Measurements from ENCODE around the gene SOX18.

SOX18 gene

GRCh38 chr20:64048402-64049044 is 916 bp downstream of the SOX18 start:
- Histone ChIP-seq H3K36me3 (ENCODE audit: control insufficient read depth in 5 of 5, insufficient read depth in 5 of 5, low read length in 5 of 5) (peaks cover 0 to 6% (median 3%) of the 10 kb centered on the region in 5 donors), H3K4me1 (ENCODE audit: control insufficient read depth in 5 of 5, insufficient read depth in 5 of 5, low read length in 5 of 5) (peaks cover 0 to 63% (median 13%) of the 10 kb centered on the region in 5 donors), H3K27me3 (ENCODE audit: control insufficient read depth in 5 of 5, insufficient read depth in 4 of 5, low read length in 5 of 5) (peaks cover 37 to 64% (median 48%) of the 10 kb centered on the region in 5 donors), H3K9ac (ENCODE audit: low read length in 5 of 5) (no peak overlapping the region), H3K27ac (ENCODE audit: low read depth, low read length) (no peak overlapping the region), H3K9me3 (ENCODE audit: control insufficient read depth in 5 of 5, low read length in 5 of 5) (no peaks in the 10 kb centered on the region), H3K4me3 (ENCODE audit: low read depth in 1 of 5, low read length in 5 of 5) (peak overlapping the region in 3 of 5 donors; percentile 39 to 76 (median 67))

GRCh38 chr20:64047968-64048401 is 1.5 kb downstream of the SOX18 start:
- peaks cover 32 to 59% (median 45%) of the 10 kb centered on the region in 5 donors for H3K27me3 ChIP-seq (ENCODE audit: control insufficient read depth in 5 of 5, insufficient read depth in 4 of 5, low read length in 5 of 5)
- H3K4me3 ChIP-seq (ENCODE audit: low read depth in 1 of 5, low read length in 5 of 5): peak overlapping the region in 3 of 5 donors; percentile 67 to 76 (median 71)
- H3K27ac ChIP-seq (ENCODE audit: low read depth, low read length): no peak overlapping the region
- H3K9ac ChIP-seq (ENCODE audit: low read length in 5 of 5): peak overlapping the region in 1 of 5 donors; percentile 48
- no peaks in the 10 kb centered on the region for H3K9me3 ChIP-seq (ENCODE audit: control insufficient read depth in 5 of 5, low read length in 5 of 5)
- peaks cover 0 to 60% (median 11%) of the 10 kb centered on the region in 5 donors for H3K4me1 ChIP-seq (ENCODE audit: control insufficient read depth in 5 of 5, insufficient read depth in 5 of 5, low read length in 5 of 5)
- H3K36me3 ChIP-seq (ENCODE audit: control insufficient read depth in 5 of 5, insufficient read depth in 5 of 5, low read length in 5 of 5): peaks cover 0 to 6% (median 3%) of the 10 kb centered on the region in 5 donors

GRCh38 chr20:64047046-64047389 is 2.4 kb downstream of the SOX18 start:
- H3K36me3 ChIP-seq (ENCODE audit: control insufficient read depth in 5 of 5, insufficient read depth in 5 of 5, low read length in 5 of 5): peaks cover 0 to 6% (median 3%) of the 10 kb centered on the region in 5 donors
- peaks cover 0 to 55% (median 13%) of the 10 kb centered on the region in 5 donors for H3K4me1 ChIP-seq (ENCODE audit: control insufficient read depth in 5 of 5, insufficient read depth in 5 of 5, low read length in 5 of 5)
- H3K4me3 ChIP-seq (ENCODE audit: low read depth in 1 of 5, low read length in 5 of 5): peak overlapping the region in 4 of 5 donors; percentile 67 to 76 (median 70)
- peak overlapping the region; percentile 46 for H3K27ac ChIP-seq (ENCODE audit: low read depth, low read length)
- H3K9ac ChIP-seq (ENCODE audit: low read length in 5 of 5): peak overlapping the region in 1 of 5 donors; percentile 60
- H3K9me3 ChIP-seq (ENCODE audit: control insufficient read depth in 5 of 5, low read length in 5 of 5): no peaks in the 10 kb centered on the region
- H3K27me3 ChIP-seq (ENCODE audit: control insufficient read depth in 5 of 5, insufficient read depth in 4 of 5, low read length in 5 of 5): peaks cover 31 to 54% (median 43%) of the 10 kb centered on the region in 5 donors

- Histone ChIP-seq H3K27ac (ENCODE audit: low read depth, low read length) (peak overlapping the region; percentile 5), H3K4me3 (ENCODE audit: low read depth in 1 of 5, low read length in 5 of 5) (peak overlapping the region in 3 of 5 donors; percentile 67 to 76 (median 71)), H3K36me3 (ENCODE audit: control insufficient read depth in 5 of 5, insufficient read depth in 5 of 5, low read length in 5 of 5) (peaks cover 0 to 6% (median 3%) of the 10 kb centered on the region in 5 donors), H3K4me1 (ENCODE audit: control insufficient read depth in 5 of 5, insufficient read depth in 5 of 5, low read length in 5 of 5) (peaks cover 3 to 57% (median 26%) of the 10 kb centered on the region in 5 donors), H3K9me3 (ENCODE audit: control insufficient read depth in 5 of 5, low read length in 5 of 5) (no peaks in the 10 kb centered on the region), H3K9ac (ENCODE audit: low read length in 5 of 5) (no peak overlapping the region), H3K27me3 (ENCODE audit: control insufficient read depth in 5 of 5, insufficient read depth in 4 of 5, low read length in 5 of 5) (peaks cover 37 to 57% (median 42%) of the 10 kb centered on the region in 5 donors)
These were observed 4.0 kb downstream of the SOX18 start for GRCh38 chr20:64045346-64046011.

GRCh38 chr20:64044484-64045247 is 4.8 kb downstream of the SOX18 start:
- peaks cover 3 to 58% (median 28%) of the 10 kb centered on the region in 5 donors for H3K4me1 ChIP-seq (ENCODE audit: control insufficient read depth in 5 of 5, insufficient read depth in 5 of 5, low read length in 5 of 5)
- H3K9me3 ChIP-seq (ENCODE audit: control insufficient read depth in 5 of 5, low read length in 5 of 5): no peaks in the 10 kb centered on the region
- H3K4me3 ChIP-seq (ENCODE audit: low read depth in 1 of 5, low read length in 5 of 5): peak overlapping the region in 3 of 5 donors; percentile 15 to 76 (median 71)
- H3K36me3 ChIP-seq (ENCODE audit: control insufficient read depth in 5 of 5, insufficient read depth in 5 of 5, low read length in 5 of 5): peaks cover 0 to 6% (median 3%) of the 10 kb centered on the region in 5 donors
- no peak overlapping the region for H3K9ac ChIP-seq (ENCODE audit: low read length in 5 of 5)
- H3K27me3 ChIP-seq (ENCODE audit: control insufficient read depth in 5 of 5, insufficient read depth in 4 of 5, low read length in 5 of 5): peaks cover 37 to 57% (median 40%) of the 10 kb centered on the region in 5 donors
- H3K27ac ChIP-seq (ENCODE audit: low read depth, low read length): peak overlapping the region; percentile 49

DNA sequence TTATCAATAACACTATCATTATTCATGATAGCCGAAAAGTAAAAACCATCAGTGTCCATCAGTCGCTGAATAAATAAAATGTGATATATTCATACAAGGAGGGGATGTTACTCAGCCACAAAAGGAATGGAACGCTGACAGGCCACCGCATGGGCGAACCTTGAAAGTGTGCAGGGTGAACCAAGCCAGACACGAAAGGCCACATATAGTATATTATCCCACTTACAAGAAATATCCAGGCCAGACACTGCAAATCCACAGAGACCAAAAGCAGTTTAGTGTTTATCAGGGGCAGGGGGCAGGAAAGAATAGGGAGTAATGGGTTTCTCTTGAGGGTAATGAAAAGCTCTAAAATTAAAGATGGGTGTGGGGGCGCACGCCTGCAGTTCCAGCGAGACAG is 5.7 kb downstream of the SOX18 start:
- no peak overlapping the region for H3K27ac ChIP-seq (ENCODE audit: low read depth, low read length)

DNA sequence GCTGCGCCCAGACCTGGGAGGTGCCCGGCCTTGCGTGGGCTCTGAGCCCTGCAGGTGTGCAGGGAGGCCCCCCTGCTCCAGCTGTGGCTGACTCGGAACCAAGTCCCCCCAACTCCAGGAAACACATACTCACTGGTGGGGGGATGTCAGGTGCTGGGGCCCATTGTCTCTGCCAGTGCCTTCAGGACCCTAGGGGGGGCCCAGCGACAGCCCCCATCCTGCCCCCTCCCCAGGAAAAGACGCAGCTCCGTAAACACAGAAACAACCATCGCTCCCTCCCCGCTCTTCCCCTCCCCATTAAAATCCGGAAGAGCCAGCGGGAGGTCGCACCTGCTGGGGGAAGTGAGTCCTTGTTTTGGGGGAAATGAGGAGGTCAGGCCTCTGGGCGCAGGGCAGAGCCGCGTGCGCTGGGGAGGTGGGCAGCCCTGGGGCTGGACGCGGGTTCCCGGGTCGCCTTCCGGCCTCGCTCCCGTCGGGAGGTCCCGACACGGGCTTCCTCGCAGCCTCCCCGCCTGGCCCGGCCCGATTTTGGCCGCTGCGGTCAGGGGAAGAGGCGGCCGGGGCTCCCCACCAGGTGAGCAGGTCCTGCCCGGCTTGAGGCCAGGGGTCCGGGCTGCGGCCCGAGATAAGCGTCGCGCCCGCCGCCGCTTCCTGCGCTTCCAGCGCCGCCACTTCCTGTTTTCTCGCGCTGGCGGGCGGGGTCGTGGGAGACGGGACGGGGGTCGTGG is 7.2 kb downstream of the SOX18 start:
- Histone ChIP-seq H3K27ac (ENCODE audit: low read depth, low read length) (peak overlapping the region; percentile 65), H3K4me3 (ENCODE audit: low read depth in 1 of 5, low read length in 5 of 5) (peak overlapping the region in 4 of 5 donors; percentile 43 to 65 (median 52)), H3K9me3 (ENCODE audit: control insufficient read depth in 5 of 5, low read length in 5 of 5) (no peaks in the 10 kb centered on the region), H3K9ac (ENCODE audit: low read length in 5 of 5) (peak overlapping the region in 2 of 5 donors; percentile 39 to 63), H3K27me3 (ENCODE audit: control insufficient read depth in 5 of 5, insufficient read depth in 4 of 5, low read length in 5 of 5) (peaks cover 32 to 53% (median 49%) of the 10 kb centered on the region in 5 donors), H3K36me3 (ENCODE audit: control insufficient read depth in 5 of 5, insufficient read depth in 5 of 5, low read length in 5 of 5) (peaks cover 0 to 6% (median 0%) of the 10 kb centered on the region in 5 donors), H3K4me1 (ENCODE audit: control insufficient read depth in 5 of 5, insufficient read depth in 5 of 5, low read length in 5 of 5) (peaks cover 3 to 78% (median 39%) of the 10 kb centered on the region in 5 donors)

More for the DNA sequence above, 5.7 kb downstream of the SOX18 start:
- H3K4me3 ChIP-seq (ENCODE audit: low read depth in 1 of 5, low read length in 5 of 5): peak overlapping the region in 1 of 5 donors; percentile 2
- H3K36me3 ChIP-seq (ENCODE audit: control insufficient read depth in 5 of 5, insufficient read depth in 5 of 5, low read length in 5 of 5): peaks cover 0 to 6% (median 3%) of the 10 kb centered on the region in 5 donors
- peaks cover 3 to 66% (median 36%) of the 10 kb centered on the region in 5 donors for H3K4me1 ChIP-seq (ENCODE audit: control insufficient read depth in 5 of 5, insufficient read depth in 5 of 5, low read length in 5 of 5)
- H3K9me3 ChIP-seq (ENCODE audit: control insufficient read depth in 5 of 5, low read length in 5 of 5): no peaks in the 10 kb centered on the region
- no peak overlapping the region for H3K9ac ChIP-seq (ENCODE audit: low read length in 5 of 5)
- peaks cover 40 to 60% (median 43%) of the 10 kb centered on the region in 5 donors for H3K27me3 ChIP-seq (ENCODE audit: control insufficient read depth in 5 of 5, insufficient read depth in 4 of 5, low read length in 5 of 5)

- Histone ChIP-seq H3K4me1 (ENCODE audit: control insufficient read depth in 5 of 5, insufficient read depth in 5 of 5, low read length in 5 of 5) (peaks cover 3 to 79% (median 41%) of the 10 kb centered on the region in 5 donors), H3K27ac (ENCODE audit: low read depth, low read length) (peak overlapping the region; percentile 65), H3K36me3 (ENCODE audit: control insufficient read depth in 5 of 5, insufficient read depth in 5 of 5, low read length in 5 of 5) (peaks cover 0 to 6% (median 0%) of the 10 kb centered on the region in 5 donors), H3K9ac (ENCODE audit: low read length in 5 of 5) (no peak overlapping the region), H3K27me3 (ENCODE audit: control insufficient read depth in 5 of 5, insufficient read depth in 4 of 5, low read length in 5 of 5) (peaks cover 32 to 53% (median 50%) of the 10 kb centered on the region in 5 donors), H3K9me3 (ENCODE audit: control insufficient read depth in 5 of 5, low read length in 5 of 5) (no peaks in the 10 kb centered on the region), H3K4me3 (ENCODE audit: low read depth in 1 of 5, low read length in 5 of 5) (peak overlapping the region in 3 of 5 donors; percentile 44 to 65 (median 60))
These were observed 7.7 kb downstream of the SOX18 start for GRCh38 chr20:64041781-64042053.

DNA sequence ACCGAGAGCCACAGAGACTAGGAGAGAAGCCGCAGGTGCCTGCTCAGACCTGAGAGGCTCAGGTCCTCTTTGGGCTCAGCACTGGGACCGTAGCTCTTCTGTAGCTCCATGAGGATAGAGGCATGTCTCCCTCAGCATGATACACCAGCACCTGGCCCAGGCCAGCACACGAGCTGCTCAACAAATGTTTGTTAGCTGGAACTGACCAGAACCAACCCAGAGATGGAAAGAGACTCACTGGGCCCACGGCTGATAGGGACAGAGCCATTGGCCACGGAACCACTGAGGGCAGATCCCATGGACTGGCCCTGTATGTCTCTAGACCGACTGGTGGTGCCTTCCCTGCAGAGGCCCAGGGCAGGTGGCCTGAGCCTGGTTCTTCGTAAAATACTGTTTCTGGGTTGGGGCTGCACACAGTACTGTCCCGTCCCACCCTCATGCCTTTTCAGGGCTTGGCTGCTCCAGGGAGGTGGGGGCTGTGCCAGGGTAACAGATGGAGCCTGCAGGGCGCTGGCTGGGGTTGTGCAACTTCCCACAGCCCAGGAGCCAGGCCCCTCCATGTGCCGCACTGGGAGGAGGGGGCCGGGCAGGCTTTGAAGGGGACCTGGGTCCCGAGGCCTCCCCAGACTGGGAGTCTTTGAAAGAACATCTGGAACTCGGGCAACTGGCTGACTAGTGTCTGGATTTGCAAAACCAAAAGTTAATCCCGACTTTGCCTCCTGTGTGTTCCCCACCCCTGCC is 8.2 kb downstream of the SOX18 start:
- H3K9ac ChIP-seq (ENCODE audit: low read length in 5 of 5): peak overlapping the region in 1 of 5 donors; percentile 23
- H3K36me3 ChIP-seq (ENCODE audit: control insufficient read depth in 5 of 5, insufficient read depth in 5 of 5, low read length in 5 of 5): peaks cover 0 to 5% (median 0%) of the 10 kb centered on the region in 5 donors
- H3K4me3 ChIP-seq (ENCODE audit: low read depth in 1 of 5, low read length in 5 of 5): peak overlapping the region in 1 of 5 donors; percentile 60
- peaks cover 30 to 53% (median 46%) of the 10 kb centered on the region in 5 donors for H3K27me3 ChIP-seq (ENCODE audit: control insufficient read depth in 5 of 5, insufficient read depth in 4 of 5, low read length in 5 of 5)
- H3K27ac ChIP-seq (ENCODE audit: low read depth, low read length): peak overlapping the region; percentile 65
- H3K9me3 ChIP-seq (ENCODE audit: control insufficient read depth in 5 of 5, low read length in 5 of 5): no peaks in the 10 kb centered on the region
- H3K4me1 ChIP-seq (ENCODE audit: control insufficient read depth in 5 of 5, insufficient read depth in 5 of 5, low read length in 5 of 5): peaks cover 3 to 82% (median 46%) of the 10 kb centered on the region in 5 donors
